ENCODE results near the gene GIT2.

GIT2 gene

DNA sequence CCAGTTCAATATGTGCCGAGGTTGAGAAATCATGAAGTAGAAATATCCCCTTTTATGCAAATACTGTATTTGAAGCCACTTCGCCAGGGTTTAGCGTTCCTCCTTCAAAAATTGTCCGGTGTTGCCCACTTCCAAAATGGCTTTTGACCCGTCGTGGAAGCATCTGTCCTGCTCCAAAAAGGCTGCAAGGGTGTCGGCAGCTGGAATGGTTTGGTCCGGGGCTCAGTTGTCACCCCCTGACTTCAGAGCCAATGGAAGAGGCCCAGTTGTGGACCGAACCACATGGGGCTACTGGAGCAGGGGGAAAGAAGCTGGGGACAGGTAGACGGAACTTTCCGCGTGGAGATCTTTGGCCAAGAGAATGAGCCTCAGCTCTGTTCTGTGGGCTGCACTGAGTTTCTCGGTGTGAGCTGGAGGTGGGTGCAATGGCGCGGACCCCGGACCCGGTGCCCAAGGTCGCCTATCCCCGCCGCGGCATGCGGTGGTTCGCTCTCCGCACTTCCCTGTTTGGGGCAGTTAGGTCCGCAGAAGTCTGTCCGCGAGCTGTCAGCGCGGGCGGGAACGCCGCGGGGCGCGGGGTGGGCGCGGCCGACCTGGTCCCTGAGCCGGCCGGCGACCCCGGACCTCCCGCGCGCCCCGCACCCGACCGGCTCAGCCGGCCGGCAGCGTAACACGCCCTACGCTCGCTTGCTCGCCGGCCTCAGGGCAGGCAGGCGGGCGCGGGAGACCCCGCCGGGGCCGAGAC lies 2.9 kb upstream of the GIT2 start, which contains the start of gene ANKRD13A:
Gene ANKRD13A, plus strand, starts transcription at position 527 of the 745 bp plus-strand sequence. CDS start 259 bp downstream, outside the sequence.
- TF ChIP-seq, protein P1, sequence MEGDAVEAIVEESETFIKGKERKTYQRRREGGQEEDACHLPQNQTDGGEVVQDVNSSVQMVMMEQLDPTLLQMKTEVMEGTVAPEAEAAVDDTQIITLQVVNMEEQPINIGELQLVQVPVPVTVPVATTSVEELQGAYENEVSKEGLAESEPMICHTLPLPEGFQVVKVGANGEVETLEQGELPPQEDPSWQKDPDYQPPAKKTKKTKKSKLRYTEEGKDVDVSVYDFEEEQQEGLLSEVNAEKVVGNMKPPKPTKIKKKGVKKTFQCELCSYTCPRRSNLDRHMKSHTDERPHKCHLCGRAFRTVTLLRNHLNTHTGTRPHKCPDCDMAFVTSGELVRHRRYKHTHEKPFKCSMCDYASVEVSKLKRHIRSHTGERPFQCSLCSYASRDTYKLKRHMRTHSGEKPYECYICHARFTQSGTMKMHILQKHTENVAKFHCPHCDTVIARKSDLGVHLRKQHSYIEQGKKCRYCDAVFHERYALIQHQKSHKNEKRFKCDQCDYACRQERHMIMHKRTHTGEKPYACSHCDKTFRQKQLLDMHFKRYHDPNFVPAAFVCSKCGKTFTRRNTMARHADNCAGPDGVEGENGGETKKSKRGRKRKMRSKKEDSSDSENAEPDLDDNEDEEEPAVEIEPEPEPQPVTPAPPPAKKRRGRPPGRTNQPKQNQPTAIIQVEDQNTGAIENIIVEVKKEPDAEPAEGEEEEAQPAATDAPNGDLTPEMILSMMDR (IDR thresholded peaks at IDR 0.05; ENCODE audit: low read length, missing control alignments) = no peak
- DNase-seq (ENCODE audit: low read depth) = peak; percentile 97
- peak within 1 kb of the TSS; percentile 82 for H3K4me3 ChIP-seq (replicated peaks; ENCODE audit: low read depth, low read length)

GRCh38 chr12:109998241-109998903 lies 2.2 kb upstream of the GIT2 start:
- no peak for DNase-seq (ENCODE audit: low read depth)
- TF ChIP-seq, protein P1 (IDR thresholded peaks at IDR 0.05; ENCODE audit: low read length, missing control alignments) = no peak
- H3K4me3 ChIP-seq (replicated peaks; ENCODE audit: low read depth, low read length) = peak overlapping the region; percentile 82

DNA sequence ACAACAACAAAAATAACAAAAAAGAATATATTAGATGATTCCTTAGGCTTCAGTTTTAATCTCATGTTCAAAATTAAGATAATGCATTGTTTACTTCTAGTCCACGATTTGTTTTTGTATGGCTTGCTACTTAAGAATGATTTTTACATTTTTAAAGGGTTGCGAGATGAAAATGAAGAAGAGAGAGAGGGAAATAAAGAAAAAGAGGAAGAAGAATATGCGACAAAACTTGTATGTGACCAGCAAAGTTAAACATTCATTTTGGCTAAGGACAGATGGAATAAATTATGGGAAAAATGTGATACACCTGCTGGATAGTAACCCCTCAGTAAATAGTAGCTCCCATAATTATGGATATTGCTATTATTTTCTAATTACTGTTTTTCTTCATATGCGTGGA lies 1.2 kb upstream of the GIT2 start:
- DNase-seq (ENCODE audit: low read depth) = no peak
- TF ChIP-seq, protein P1 (IDR thresholded peaks at IDR 0.05; ENCODE audit: low read length, missing control alignments) = no peak
- no peak overlapping the region for H3K4me3 ChIP-seq (replicated peaks; ENCODE audit: low read depth, low read length)

DNA sequence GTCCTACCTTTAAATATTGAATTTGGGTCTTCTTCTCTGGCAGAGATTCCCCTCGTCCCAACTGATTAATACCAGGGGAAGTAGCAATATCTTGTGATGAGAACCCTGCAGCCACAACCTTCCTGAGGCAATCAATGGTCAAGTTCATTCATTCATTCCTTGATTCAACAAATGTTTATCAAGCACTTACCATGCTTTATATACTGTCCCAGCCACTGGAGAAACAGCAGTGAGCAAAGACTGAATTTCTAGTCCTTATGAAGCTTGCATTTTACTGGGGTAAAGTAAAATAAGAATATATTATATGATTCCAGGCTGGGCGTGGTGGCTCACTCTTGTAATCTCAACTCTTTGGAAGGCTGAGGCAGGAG lies 300 bp upstream of the GIT2 start:
- DNase-seq (ENCODE audit: low read depth) = no peak
- TF ChIP-seq, protein P1 (IDR thresholded peaks at IDR 0.05; ENCODE audit: low read length, missing control alignments) = no peak
- H3K4me3 ChIP-seq (replicated peaks; ENCODE audit: low read depth, low read length) = peak overlapping the region; percentile 91

GRCh38 chr12:109995361-109995685 lies 845 bp downstream of the GIT2 start:
- peak overlapping the region; percentile 91 for H3K4me3 ChIP-seq (replicated peaks; ENCODE audit: low read depth, low read length)
- DNase-seq (ENCODE audit: low read depth) = no peak
- TF ChIP-seq, protein P1 (IDR thresholded peaks at IDR 0.05; ENCODE audit: low read length, missing control alignments) = no peak

- peak; percentile 50 for DNase-seq (ENCODE audit: low read depth)
- H3K4me3 ChIP-seq (replicated peaks; ENCODE audit: low read depth, low read length) = peak overlapping the region; percentile 91
- TF ChIP-seq, protein P1 (IDR thresholded peaks at IDR 0.05; ENCODE audit: low read length, missing control alignments) = no peak
These were observed 1.6 kb downstream of the GIT2 start for GRCh38 chr12:109994401-109995175.

All from fibroblast of pulmonary artery (primary cell).